Ectodermal cell (in vitro differentiated cells): ENCODE measurements around the gene LDLRAD4.
"Not testable (repeated sequence)": the region's sequence is repeated elsewhere in the genome, so short reads cannot be mapped to it uniquely, and the experiment has no call there.

Experiments
- H3K27ac ChIP-seq: 2 replicates; pipeline ENCODE4 v1.7.0; 2013; ENCODE audit warnings: mild to moderate bottlenecking, low read depth, low read length; ENCODE audit not compliant: insufficient read depth, poor library complexity, severe bottlenecking
- H3K27me3 ChIP-seq: 2 replicates; pipeline ENCODE4 v1.7.0; 2013; ENCODE audit warnings: mild to moderate bottlenecking, low read length; ENCODE audit not compliant: insufficient read depth, control insufficient read depth, poor library complexity, severe bottlenecking
- H3K36me3 ChIP-seq: one replicate; pipeline ENCODE4 v1.7.0; 2013; ENCODE audit warnings: low read length; ENCODE audit not compliant: control insufficient read depth, insufficient read depth
- H3K4me1 ChIP-seq: one replicate; pipeline ENCODE4 v1.7.0; 2013; ENCODE audit warnings: low read length; ENCODE audit not compliant: control insufficient read depth, insufficient read depth
- H3K4me3 ChIP-seq: 2 replicates; pipeline ENCODE4 v1.7.0; 2013; ENCODE audit warnings: low read depth, low read length, control low read depth; ENCODE audit not compliant: insufficient read depth
- H3K9me3 ChIP-seq: 2 replicates; pipeline ENCODE4 v1.7.0; 2013; ENCODE audit warnings: mild to moderate bottlenecking, low read length, moderate library complexity; ENCODE audit not compliant: control insufficient read depth
- WGBS, 2 experiments: methylation state at CpG; one replicate each; pipeline ENCODE4 v1.1.7; 2013; ENCODE audit warnings: missing lambda C conversion rate in 2 of 2; 5-methylcytosine and 5-hydroxymethylcytosine counted together

LDLRAD4 gene

GRCh38 chr18:13465476-13465875 lies 246.9 kb downstream of the LDLRAD4 start:
- Histone ChIP-seq H3K27ac (no peak overlapping the region), H3K27me3 (no peaks in the 10 kb centered on the region), H3K4me3 (no peak overlapping the region), H3K36me3 (no peaks in the 10 kb centered on the region), H3K9me3 (no peaks in the 10 kb centered on the region), H3K4me1 (no peaks in the 10 kb centered on the region)
- WGBS, 2 experiments = 93 to 94% methylated on average over 4 to 5 of the region's 5 CpGs

- Histone ChIP-seq H3K4me1 (peaks cover 6% of the 10 kb centered on the region), H3K27me3 (no peaks in the 10 kb centered on the region), H3K9me3 (no peaks in the 10 kb centered on the region), H3K27ac (no peak overlapping the region), H3K4me3 (no peak overlapping the region), H3K36me3 (no peaks in the 10 kb centered on the region)
- WGBS, 2 experiments = 83 to 84% methylated on average over 10 of the region's 10 CpGs
These were observed 252.1 kb downstream of the LDLRAD4 start for GRCh38 chr18:13470516-13471197.

GRCh38 chr18:13471198-13471845 lies 252.8 kb downstream of the LDLRAD4 start:
- WGBS, 2 experiments = 89% methylated on average over 17 of the region's 17 CpGs
- H3K27ac ChIP-seq = no peak overlapping the region

GRCh38 chr18:13471971-13472628 lies 253.5 kb downstream of the LDLRAD4 start:
- 52% methylated on average over 17 of the region's 17 CpGs for WGBS, 2 experiments
- Histone ChIP-seq H3K9me3 (no peaks in the 10 kb centered on the region), H3K36me3 (no peaks in the 10 kb centered on the region), H3K4me1 (peaks cover 6% of the 10 kb centered on the region), H3K27me3 (no peaks in the 10 kb centered on the region), H3K4me3 (no peak overlapping the region), H3K27ac (no peak overlapping the region)

More at GRCh38 chr18:13471198-13471845, 252.8 kb downstream of the LDLRAD4 start:
- Histone ChIP-seq H3K9me3 (no peaks in the 10 kb centered on the region), H3K36me3 (no peaks in the 10 kb centered on the region), H3K27me3 (no peaks in the 10 kb centered on the region), H3K4me1 (peaks cover 6% of the 10 kb centered on the region), H3K4me3 (no peak overlapping the region)

GRCh38 chr18:13473751-13474150 lies 255.2 kb downstream of the LDLRAD4 start:
- H3K27me3 ChIP-seq = no peaks in the 10 kb centered on the region
- no peaks in the 10 kb centered on the region for H3K9me3 ChIP-seq
- 94 to 96% methylated on average over 6 of the region's 6 CpGs for WGBS, 2 experiments
- H3K4me3 ChIP-seq = no peak overlapping the region
- no peaks in the 10 kb centered on the region for H3K36me3 ChIP-seq
- H3K4me1 ChIP-seq = peaks cover 6% of the 10 kb centered on the region
- H3K27ac ChIP-seq = no peak overlapping the region

- Histone ChIP-seq H3K27ac (no peak overlapping the region), H3K4me1 (peaks cover 6% of the 10 kb centered on the region), H3K9me3 (no peaks in the 10 kb centered on the region), H3K4me3 (no peak overlapping the region), H3K36me3 (no peaks in the 10 kb centered on the region), H3K27me3 (no peaks in the 10 kb centered on the region)
- WGBS, 2 experiments = 89 to 95% methylated on average over 3 of the region's 3 CpGs
These were observed 255.8 kb downstream of the LDLRAD4 start for GRCh38 chr18:13474336-13474735.

- H3K27ac ChIP-seq = no peak overlapping the region
- no peaks in the 10 kb centered on the region for H3K27me3 ChIP-seq
- H3K9me3 ChIP-seq = no peaks in the 10 kb centered on the region
- 84 to 87% methylated on average over 6 of the region's 6 CpGs for WGBS, 2 experiments
- H3K4me1 ChIP-seq = peaks cover 6% of the 10 kb centered on the region
- H3K36me3 ChIP-seq = no peaks in the 10 kb centered on the region
- no peak overlapping the region for H3K4me3 ChIP-seq
These were observed 256.5 kb downstream of the LDLRAD4 start for GRCh38 chr18:13474907-13475545.

GRCh38 chr18:13476312-13476711 lies 257.8 kb downstream of the LDLRAD4 start:
- not testable (repeated sequence) for H3K27me3 ChIP-seq, H3K9me3 ChIP-seq, H3K27ac ChIP-seq, H3K4me3 ChIP-seq, H3K36me3 ChIP-seq, H3K4me1 ChIP-seq
- 90 to 94% methylated on average over 4 of the region's 4 CpGs for WGBS, 2 experiments

GRCh38 chr18:13477147-13477683 lies 258.7 kb downstream of the LDLRAD4 start:
- Histone ChIP-seq H3K9me3 (no peaks in the 10 kb centered on the region), H3K27ac (no peak overlapping the region), H3K36me3 (no peaks in the 10 kb centered on the region), H3K27me3 (no peaks in the 10 kb centered on the region), H3K4me1 (no peaks in the 10 kb centered on the region), H3K4me3 (no peak overlapping the region)
- 88 to 92% methylated on average over 6 of the region's 6 CpGs for WGBS, 2 experiments
